ENCODE data around the gene DEFB114.

The DEFB114 gene, protein sequence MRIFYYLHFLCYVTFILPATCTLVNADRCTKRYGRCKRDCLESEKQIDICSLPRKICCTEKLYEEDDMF

DNA sequence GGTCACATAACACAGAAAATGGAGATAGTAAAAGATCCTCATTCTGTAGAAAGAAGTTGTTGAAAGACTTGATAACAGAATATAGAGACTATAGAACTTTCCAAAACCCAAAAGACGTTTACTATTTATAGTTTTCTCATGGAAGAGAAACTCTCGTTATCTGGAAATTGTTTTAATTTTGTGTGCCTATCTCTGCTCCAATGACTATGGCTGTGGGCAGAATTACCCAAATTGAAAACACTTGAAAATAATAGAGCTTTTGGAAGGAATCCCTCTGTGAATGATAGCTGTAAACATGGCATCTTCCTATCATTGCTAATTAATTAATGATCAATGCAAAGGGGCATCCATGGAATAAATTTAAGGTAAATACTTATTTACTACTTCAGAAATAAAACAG, at the start of gene DEFB114:
Gene DEFB114, minus strand, starts transcription at position 101 of the 400 bp plus-strand sequence. Its CDS starts 59 bp downstream, at position 42.
- no peak for DNase-seq (ENCODE audit: low read depth in 1 of 2, low spot score in 1 of 2)
- in situ Hi-C loops (cut with HindIII; ENCODE audit: low pct_unique_long_range_greater_than_20kb, low sequenced_read_pairs): no loop called here
- TF ChIP-seq JUND (IDR thresholded peaks at IDR 0.05; ENCODE audit: low read depth): no peak

DNA sequence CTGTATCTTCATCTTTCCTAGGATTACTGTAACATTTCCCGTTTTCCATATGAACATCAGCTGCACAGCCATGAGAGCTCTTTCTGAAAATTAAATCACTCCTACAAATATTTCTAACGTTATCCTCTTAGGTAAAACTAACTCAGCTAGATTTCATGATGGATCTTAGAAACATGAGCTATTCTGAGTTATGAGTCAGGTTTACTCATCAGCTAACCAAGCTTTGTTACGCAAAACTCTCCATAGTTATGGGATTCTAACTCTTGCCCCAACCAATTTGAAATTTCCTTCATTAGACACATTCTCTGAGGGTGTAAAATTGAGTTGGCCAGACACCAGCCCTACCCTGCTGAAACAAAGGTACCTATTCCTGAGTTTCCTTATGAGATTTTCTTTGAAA, 43.9 kb upstream of the DEFB114 start:
- no peak for TF ChIP-seq JUND (IDR thresholded peaks at IDR 0.05; ENCODE audit: low read depth)
- in situ Hi-C loops (cut with HindIII; ENCODE audit: low pct_unique_long_range_greater_than_20kb, low sequenced_read_pairs): no loop called here
- no peak for DNase-seq (ENCODE audit: low read depth in 1 of 2, low spot score in 1 of 2)

DNA sequence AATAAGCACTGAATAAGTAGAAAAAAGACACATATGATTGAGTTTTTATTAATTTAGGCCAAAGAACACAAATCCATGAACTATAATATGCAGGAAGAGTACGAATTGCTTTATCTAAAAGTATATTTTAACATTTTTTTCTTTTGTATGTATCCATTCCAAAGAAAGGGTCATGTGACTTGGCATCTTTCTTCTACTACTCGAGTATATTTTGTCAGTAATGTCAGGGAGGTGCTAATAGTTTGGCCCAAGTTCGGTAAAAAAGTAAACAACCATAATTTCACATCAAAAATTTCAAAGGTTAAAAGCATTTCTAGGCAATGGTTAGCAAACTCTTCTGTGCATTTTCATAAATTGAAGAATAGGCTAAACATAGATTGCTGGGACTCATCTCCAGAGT, 39.2 kb upstream of the DEFB114 start:
- no peak for DNase-seq (ENCODE audit: low read depth in 1 of 2, low spot score in 1 of 2)
- in situ Hi-C loops (cut with HindIII; ENCODE audit: low pct_unique_long_range_greater_than_20kb, low sequenced_read_pairs): no loop called here
- no peak for TF ChIP-seq JUND (IDR thresholded peaks at IDR 0.05; ENCODE audit: low read depth)

- TF ChIP-seq JUND (IDR thresholded peaks at IDR 0.05; ENCODE audit: low read depth): no peak
These were observed 31.3 kb upstream of the DEFB114 start for GRCh38 chr6:49995278-49995677.

DNA sequence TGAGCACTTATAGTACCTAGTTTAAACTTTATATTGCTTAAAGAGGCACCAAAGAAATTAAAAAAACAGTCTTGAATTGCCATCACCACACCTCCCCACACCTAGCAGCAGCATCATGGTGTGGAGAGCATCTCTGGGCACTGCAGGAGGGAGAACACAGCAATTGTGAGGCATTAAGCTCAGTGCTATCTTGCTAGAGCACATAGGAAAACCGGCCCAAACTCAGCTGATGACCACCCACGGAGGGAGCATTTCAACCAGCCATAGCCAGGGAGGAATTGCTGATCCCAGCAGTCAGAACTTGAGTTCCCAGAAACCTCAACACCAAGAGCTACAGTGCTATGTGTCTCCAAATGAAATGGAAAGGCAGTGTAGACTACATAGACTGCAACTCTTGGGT, 24.9 kb upstream of the DEFB114 start:
- DNase-seq (ENCODE audit: low read depth in 1 of 2, low spot score in 1 of 2): no peak
- no peak for TF ChIP-seq JUND (IDR thresholded peaks at IDR 0.05; ENCODE audit: low read depth)
- in situ Hi-C loops (cut with HindIII; ENCODE audit: low pct_unique_long_range_greater_than_20kb, low sequenced_read_pairs): no loop called here

More at GRCh38 chr6:49995278-49995677, 31.3 kb upstream of the DEFB114 start:
- DNase-seq (ENCODE audit: low read depth in 1 of 2, low spot score in 1 of 2): no peak
- in situ Hi-C loops (cut with HindIII; ENCODE audit: low pct_unique_long_range_greater_than_20kb, low sequenced_read_pairs): no loop called here

GRCh38 chr6:49987749-49988148, 23.8 kb upstream of the DEFB114 start:
- TF ChIP-seq JUND (IDR thresholded peaks at IDR 0.05; ENCODE audit: low read depth): no peak
- in situ Hi-C loops (cut with HindIII; ENCODE audit: low pct_unique_long_range_greater_than_20kb, low sequenced_read_pairs): no loop called here

GRCh38 chr6:49986551-49986950, 22.6 kb upstream of the DEFB114 start:
- in situ Hi-C loops (cut with HindIII; ENCODE audit: low pct_unique_long_range_greater_than_20kb, low sequenced_read_pairs): no loop called here
- no peak for TF ChIP-seq JUND (IDR thresholded peaks at IDR 0.05; ENCODE audit: low read depth)
- DNase-seq (ENCODE audit: low read depth in 1 of 2, low spot score in 1 of 2): no peak

More at GRCh38 chr6:49987749-49988148, 23.8 kb upstream of the DEFB114 start:
- no peak for DNase-seq (ENCODE audit: low read depth in 1 of 2, low spot score in 1 of 2)

- TF ChIP-seq JUND (IDR thresholded peaks at IDR 0.05; ENCODE audit: low read depth): no peak
- DNase-seq (ENCODE audit: low read depth in 1 of 2, low spot score in 1 of 2): no peak
- in situ Hi-C loops (cut with HindIII; ENCODE audit: low pct_unique_long_range_greater_than_20kb, low sequenced_read_pairs): no loop called here
These were observed 18.1 kb upstream of the DEFB114 start for GRCh38 chr6:49982046-49982445.

DNA sequence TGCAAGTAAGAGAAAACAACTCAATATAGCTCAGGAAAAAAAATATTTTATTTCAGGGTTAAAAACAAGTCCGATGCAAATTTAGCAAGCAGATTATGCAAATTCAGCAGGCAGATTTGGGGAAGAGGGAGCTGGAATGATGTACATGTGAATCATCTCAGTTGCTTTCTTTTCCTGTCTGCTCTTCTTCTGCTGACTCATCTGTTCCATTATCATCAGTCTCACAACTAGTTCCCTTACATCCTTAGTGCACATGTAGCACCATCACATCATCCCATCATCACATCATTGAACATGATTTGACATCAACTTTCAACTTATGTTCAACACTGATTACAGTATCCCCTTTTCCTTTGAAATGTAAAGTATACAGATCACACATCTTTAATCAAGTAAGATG, 16.9 kb upstream of the DEFB114 start:
- DNase-seq (ENCODE audit: low read depth in 1 of 2, low spot score in 1 of 2): no peak
- TF ChIP-seq JUND (IDR thresholded peaks at IDR 0.05; ENCODE audit: low read depth): no peak
- in situ Hi-C loops (cut with HindIII; ENCODE audit: low pct_unique_long_range_greater_than_20kb, low sequenced_read_pairs): no loop called here

DNA sequence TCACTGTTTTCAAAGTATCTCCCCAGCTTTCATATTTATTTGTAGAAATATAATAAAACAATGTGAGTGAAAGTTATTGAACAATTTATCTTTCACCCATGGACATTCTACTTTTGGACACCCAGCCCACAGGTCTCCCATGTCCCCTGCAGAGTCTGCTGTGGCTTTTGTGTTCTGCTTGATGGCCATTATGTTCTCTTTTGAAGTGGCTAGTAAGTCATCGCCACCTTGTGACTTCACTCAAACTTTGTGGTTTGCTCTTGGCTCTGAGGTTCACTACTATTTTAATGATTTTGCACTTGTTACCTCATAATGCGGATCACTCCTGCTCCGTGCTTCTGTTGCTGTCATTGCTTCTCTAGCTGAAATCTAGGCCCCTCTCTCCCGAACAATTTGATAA, 15.6 kb upstream of the DEFB114 start:
- in situ Hi-C loops (cut with HindIII; ENCODE audit: low pct_unique_long_range_greater_than_20kb, low sequenced_read_pairs): no loop called here
- DNase-seq (ENCODE audit: low read depth in 1 of 2, low spot score in 1 of 2): no peak
- TF ChIP-seq JUND (IDR thresholded peaks at IDR 0.05; ENCODE audit: low read depth): no peak

DNA sequence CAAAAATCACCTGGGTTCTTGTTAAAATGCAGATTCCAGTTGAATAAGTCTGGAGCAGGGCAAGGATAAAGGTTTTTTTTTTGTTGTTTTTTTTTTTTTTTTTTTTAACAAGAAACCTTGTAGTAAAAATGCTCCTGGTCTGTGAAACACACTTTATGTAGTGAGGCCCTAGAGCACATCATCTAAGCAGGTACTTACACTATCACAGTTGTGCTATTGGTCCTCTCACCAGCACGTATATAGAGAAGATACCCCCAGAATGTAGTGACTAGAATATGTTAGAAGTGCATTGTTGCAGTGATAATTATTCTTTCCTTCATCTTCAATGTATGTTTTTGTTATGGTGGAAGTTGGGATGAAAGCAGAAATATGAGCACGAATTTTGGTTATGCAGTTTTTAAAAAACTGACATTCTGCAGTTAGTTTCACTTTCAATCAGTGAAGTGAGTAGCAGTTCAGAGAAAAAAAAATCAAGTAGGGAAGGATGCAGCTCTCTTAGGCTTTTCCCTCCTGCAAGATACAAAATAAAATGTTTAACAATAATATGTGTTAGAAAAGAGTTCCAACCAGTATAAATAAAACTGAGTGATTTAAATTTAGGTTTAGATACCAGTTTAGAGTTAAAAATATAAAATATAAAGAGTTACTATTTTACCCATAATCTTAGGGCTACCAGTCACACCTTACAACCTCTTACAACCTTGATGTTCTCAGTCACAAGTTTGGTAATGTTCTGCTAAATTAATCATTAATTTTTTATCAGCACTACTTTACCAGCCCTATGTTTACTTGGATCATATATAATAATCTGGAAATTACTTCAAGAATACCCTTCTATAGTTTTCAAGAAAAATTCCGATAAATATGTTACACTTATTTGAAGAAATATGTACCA, 14.6 kb upstream of the DEFB114 start:
- no peak for TF ChIP-seq JUND (IDR thresholded peaks at IDR 0.05; ENCODE audit: low read depth)
- in situ Hi-C loops (cut with HindIII; ENCODE audit: low pct_unique_long_range_greater_than_20kb, low sequenced_read_pairs): no loop called here
- no peak for DNase-seq (ENCODE audit: low read depth in 1 of 2, low spot score in 1 of 2)

- TF ChIP-seq JUND (IDR thresholded peaks at IDR 0.05; ENCODE audit: low read depth): no peak
- DNase-seq (ENCODE audit: low read depth in 1 of 2, low spot score in 1 of 2): no peak
- in situ Hi-C loops (cut with HindIII; ENCODE audit: low pct_unique_long_range_greater_than_20kb, low sequenced_read_pairs): no loop called here
These were observed 5.6 kb upstream of the DEFB114 start, which contains the start of gene DEFB113 for GRCh38 chr6:49969605-49970004. DEFB113 (minus strand) TSS chr6:49969625; CDS start chr6:49969625, 0 bp downstream.

DNA sequence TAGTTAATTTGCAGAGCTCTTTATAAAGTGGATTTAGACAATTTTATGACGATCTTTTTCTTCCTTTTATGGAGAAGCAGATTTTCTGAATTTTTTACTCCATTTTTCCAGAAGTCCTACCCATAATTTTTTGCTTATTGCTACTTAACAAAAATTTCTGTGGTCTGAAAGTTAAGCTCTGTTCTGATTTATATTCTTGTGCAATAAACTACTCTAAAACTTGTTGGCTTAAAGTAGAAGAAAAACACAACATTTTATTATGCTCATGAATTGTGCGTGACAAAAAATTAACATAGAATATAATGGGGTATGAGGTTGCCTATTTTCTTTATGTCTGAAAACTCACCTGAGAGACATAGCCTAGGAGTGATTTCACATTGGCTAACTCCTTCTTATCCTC, 2.9 kb upstream of the DEFB114 start:
- TF ChIP-seq JUND (IDR thresholded peaks at IDR 0.05; ENCODE audit: low read depth): no peak
- DNase-seq (ENCODE audit: low read depth in 1 of 2, low spot score in 1 of 2): no peak
- in situ Hi-C loops (cut with HindIII; ENCODE audit: low pct_unique_long_range_greater_than_20kb, low sequenced_read_pairs): no loop called here
